ENCODE results near the gene NT5C2.

NT5C2 gene

DNA sequence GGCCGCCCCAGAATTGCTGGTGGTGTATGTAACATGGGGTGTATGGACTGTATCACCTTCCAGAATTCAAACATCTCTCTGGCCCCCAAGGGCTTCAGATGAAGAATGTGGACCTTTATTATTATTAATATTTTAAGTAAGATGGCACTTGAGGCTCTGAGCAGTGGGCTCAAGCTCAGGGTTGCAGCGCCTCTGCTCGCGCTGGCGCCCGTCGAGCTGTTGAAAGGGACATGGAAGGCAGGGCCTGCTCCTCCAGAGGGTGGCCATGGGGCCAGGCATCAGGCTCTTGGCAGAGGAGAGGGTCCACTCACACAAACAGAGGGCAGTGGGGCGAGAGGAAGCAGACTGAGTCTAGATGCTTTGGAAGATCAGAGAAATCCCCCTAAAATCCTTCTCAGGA lies 120.2 kb downstream of the NT5C2 start:
- TF ChIP-seq, protein P1, sequence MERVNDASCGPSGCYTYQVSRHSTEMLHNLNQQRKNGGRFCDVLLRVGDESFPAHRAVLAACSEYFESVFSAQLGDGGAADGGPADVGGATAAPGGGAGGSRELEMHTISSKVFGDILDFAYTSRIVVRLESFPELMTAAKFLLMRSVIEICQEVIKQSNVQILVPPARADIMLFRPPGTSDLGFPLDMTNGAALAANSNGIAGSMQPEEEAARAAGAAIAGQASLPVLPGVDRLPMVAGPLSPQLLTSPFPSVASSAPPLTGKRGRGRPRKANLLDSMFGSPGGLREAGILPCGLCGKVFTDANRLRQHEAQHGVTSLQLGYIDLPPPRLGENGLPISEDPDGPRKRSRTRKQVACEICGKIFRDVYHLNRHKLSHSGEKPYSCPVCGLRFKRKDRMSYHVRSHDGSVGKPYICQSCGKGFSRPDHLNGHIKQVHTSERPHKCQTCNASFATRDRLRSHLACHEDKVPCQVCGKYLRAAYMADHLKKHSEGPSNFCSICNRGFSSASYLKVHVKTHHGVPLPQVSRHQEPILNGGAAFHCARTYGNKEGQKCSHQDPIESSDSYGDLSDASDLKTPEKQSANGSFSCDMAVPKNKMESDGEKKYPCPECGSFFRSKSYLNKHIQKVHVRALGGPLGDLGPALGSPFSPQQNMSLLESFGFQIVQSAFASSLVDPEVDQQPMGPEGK (CRISPR knock-in tag; IDR thresholded peaks at IDR 0.05; ENCODE audit: borderline replicate concordance) = no peak
- TF ChIP-seq, protein P2, sequence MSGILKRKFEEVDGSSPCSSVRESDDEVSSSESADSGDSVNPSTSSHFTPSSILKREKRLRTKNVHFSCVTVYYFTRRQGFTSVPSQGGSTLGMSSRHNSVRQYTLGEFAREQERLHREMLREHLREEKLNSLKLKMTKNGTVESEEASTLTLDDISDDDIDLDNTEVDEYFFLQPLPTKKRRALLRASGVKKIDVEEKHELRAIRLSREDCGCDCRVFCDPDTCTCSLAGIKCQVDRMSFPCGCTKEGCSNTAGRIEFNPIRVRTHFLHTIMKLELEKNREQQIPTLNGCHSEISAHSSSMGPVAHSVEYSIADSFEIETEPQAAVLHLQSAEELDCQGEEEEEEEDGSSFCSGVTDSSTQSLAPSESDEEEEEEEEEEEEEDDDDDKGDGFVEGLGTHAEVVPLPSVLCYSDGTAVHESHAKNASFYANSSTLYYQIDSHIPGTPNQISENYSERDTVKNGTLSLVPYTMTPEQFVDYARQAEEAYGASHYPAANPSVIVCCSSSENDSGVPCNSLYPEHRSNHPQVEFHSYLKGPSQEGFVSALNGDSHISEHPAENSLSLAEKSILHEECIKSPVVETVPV (CRISPR knock-in tag; IDR thresholded peaks at IDR 0.05) = no peak
- no peak for TF ChIP-seq ZFP3 (CRISPR knock-in tag; IDR thresholded peaks at IDR 0.05)
- no peak for TF ChIP-seq ZFP30 (CRISPR knock-in tag; IDR thresholded peaks at IDR 0.05)
- TF ChIP-seq RARB (CRISPR knock-in tag; IDR thresholded peaks at IDR 0.05) = no peak
- TF ChIP-seq TCF4 (CRISPR knock-in tag; IDR thresholded peaks at IDR 0.05; ENCODE audit: borderline replicate concordance) = no peak
- TF ChIP-seq ZNF565 (CRISPR knock-in tag; conservative IDR thresholded peaks at IDR 0.05; ENCODE audit: low read depth) = no peak
- TF ChIP-seq PPARA (CRISPR knock-in tag; IDR thresholded peaks at IDR 0.05; ENCODE audit: borderline replicate concordance) = no peak
- TF ChIP-seq ESRRG (CRISPR knock-in tag; IDR thresholded peaks at IDR 0.05) = no peak
- TF ChIP-seq OSR1 (CRISPR knock-in tag; IDR thresholded peaks at IDR 0.05) = no peak
- no peak for TF ChIP-seq BACH2 (CRISPR knock-in tag; IDR thresholded peaks at IDR 0.05; ENCODE audit: borderline replicate concordance)
- TF ChIP-seq TOX (CRISPR knock-in tag; IDR thresholded peaks at IDR 0.05; ENCODE audit: borderline replicate concordance) = no peak
- TF ChIP-seq, protein P3, sequence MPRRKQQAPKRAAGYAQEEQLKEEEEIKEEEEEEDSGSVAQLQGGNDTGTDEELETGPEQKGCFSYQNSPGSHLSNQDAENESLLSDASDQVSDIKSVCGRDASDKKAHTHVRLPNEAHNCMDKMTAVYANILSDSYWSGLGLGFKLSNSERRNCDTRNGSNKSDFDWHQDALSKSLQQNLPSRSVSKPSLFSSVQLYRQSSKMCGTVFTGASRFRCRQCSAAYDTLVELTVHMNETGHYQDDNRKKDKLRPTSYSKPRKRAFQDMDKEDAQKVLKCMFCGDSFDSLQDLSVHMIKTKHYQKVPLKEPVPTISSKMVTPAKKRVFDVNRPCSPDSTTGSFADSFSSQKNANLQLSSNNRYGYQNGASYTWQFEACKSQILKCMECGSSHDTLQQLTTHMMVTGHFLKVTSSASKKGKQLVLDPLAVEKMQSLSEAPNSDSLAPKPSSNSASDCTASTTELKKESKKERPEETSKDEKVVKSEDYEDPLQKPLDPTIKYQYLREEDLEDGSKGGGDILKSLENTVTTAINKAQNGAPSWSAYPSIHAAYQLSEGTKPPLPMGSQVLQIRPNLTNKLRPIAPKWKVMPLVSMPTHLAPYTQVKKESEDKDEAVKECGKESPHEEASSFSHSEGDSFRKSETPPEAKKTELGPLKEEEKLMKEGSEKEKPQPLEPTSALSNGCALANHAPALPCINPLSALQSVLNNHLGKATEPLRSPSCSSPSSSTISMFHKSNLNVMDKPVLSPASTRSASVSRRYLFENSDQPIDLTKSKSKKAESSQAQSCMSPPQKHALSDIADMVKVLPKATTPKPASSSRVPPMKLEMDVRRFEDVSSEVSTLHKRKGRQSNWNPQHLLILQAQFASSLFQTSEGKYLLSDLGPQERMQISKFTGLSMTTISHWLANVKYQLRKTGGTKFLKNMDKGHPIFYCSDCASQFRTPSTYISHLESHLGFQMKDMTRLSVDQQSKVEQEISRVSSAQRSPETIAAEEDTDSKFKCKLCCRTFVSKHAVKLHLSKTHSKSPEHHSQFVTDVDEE (CRISPR knock-in tag; IDR thresholded peaks at IDR 0.05) = no peak
- TF ChIP-seq, protein P4, sequence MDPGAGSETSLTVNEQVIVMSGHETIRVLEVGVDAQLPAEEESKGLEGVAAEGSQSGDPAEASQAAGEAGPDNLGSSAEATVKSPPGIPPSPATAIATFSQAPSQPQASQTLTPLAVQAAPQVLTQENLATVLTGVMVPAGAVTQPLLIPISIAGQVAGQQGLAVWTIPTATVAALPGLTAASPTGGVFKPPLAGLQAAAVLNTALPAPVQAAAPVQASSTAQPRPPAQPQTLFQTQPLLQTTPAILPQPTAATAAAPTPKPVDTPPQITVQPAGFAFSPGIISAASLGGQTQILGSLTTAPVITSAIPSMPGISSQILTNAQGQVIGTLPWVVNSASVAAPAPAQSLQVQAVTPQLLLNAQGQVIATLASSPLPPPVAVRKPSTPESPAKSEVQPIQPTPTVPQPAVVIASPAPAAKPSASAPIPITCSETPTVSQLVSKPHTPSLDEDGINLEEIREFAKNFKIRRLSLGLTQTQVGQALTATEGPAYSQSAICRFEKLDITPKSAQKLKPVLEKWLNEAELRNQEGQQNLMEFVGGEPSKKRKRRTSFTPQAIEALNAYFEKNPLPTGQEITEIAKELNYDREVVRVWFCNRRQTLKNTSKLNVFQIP (CRISPR knock-in tag; IDR thresholded peaks at IDR 0.05; ENCODE audit: borderline replicate concordance, low read depth) = no peak
- no peak for TF ChIP-seq GLIS3 (CRISPR knock-in tag; IDR thresholded peaks at IDR 0.05)

GRCh38 chr10:103072276-103072675 lies 120.8 kb downstream of the NT5C2 start:
- TF ChIP-seq, protein P5, sequence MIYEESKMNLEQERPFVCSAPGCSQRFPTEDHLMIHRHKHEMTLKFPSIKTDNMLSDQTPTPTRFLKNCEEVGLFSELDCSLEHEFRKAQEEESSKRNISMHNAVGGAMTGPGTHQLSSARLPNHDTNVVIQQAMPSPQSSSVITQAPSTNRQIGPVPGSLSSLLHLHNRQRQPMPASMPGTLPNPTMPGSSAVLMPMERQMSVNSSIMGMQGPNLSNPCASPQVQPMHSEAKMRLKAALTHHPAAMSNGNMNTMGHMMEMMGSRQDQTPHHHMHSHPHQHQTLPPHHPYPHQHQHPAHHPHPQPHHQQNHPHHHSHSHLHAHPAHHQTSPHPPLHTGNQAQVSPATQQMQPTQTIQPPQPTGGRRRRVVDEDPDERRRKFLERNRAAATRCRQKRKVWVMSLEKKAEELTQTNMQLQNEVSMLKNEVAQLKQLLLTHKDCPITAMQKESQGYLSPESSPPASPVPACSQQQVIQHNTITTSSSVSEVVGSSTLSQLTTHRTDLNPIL (CRISPR knock-in tag; IDR thresholded peaks at IDR 0.05; ENCODE audit: low read depth) = no peak
- no peak for TF ChIP-seq ZFP3 (CRISPR knock-in tag; IDR thresholded peaks at IDR 0.05)
- no peak for TF ChIP-seq ZNF8 (CRISPR knock-in tag; IDR thresholded peaks at IDR 0.05)
- TF ChIP-seq, protein P1 (CRISPR knock-in tag; IDR thresholded peaks at IDR 0.05; ENCODE audit: borderline replicate concordance) = no peak
- no peak for TF ChIP-seq RARB (CRISPR knock-in tag; IDR thresholded peaks at IDR 0.05)
- no peak for TF ChIP-seq ZNF565 (CRISPR knock-in tag; conservative IDR thresholded peaks at IDR 0.05; ENCODE audit: low read depth)
- TF ChIP-seq ESRRG (CRISPR knock-in tag; IDR thresholded peaks at IDR 0.05) = no peak
- TF ChIP-seq, protein P3 (CRISPR knock-in tag; IDR thresholded peaks at IDR 0.05) = no peak
- no peak for TF ChIP-seq ARNTL (CRISPR knock-in tag; IDR thresholded peaks at IDR 0.05; ENCODE audit: borderline replicate concordance, low read depth)
- no peak for TF ChIP-seq ZFP30 (CRISPR knock-in tag; IDR thresholded peaks at IDR 0.05)
- no peak for TF ChIP-seq CSDC2 (CRISPR knock-in tag; IDR thresholded peaks at IDR 0.05)
- no peak for TF ChIP-seq TCF4 (CRISPR knock-in tag; IDR thresholded peaks at IDR 0.05; ENCODE audit: borderline replicate concordance)
- no peak for TF ChIP-seq OSR1 (CRISPR knock-in tag; IDR thresholded peaks at IDR 0.05)
- TF ChIP-seq SNAI2 (CRISPR knock-in tag; IDR thresholded peaks at IDR 0.05) = no peak
- no peak for TF ChIP-seq ISL1 (CRISPR knock-in tag; IDR thresholded peaks at IDR 0.05)
- ATAC-seq = no peak

More for the DNA sequence above, 120.2 kb downstream of the NT5C2 start:
- no peak for ATAC-seq
